SIG-M5 treated with dmso at 0.1 percent for 504 hours (cell line): ENCODE data around the gene SLX4IP.

Experiments used
- DNase-seq: peaks from one replicate; lab custom pipeline; 2025; ENCODE audit not compliant: unreplicated experiment; lab: John Stamatoyannopoulos, UW

The SLX4IP gene

DNA sequence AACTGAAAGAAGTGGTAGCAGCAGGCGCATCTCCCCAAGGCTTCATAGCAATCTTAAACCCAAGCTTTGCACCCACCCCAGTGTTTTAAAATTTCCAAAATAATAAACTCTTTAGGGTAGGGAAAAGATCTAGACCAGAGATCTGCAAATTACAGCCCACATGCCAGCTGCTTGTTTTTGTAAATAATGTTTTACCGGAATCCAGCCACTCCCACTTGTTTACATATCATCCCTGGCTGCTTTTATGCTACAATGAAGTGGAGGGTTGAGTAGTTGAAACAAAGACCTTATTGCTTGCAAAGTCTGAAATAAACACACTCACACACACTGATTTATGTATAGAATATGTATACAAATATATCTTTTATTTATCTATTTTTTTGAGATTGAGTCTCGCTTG, 30.0 kb downstream of the SLX4IP start:
- no peak for DNase-seq

- DNase-seq, result no peak
Observed at GRCh38 chr20:10466325-10466724, 31.2 kb downstream of the SLX4IP start.

DNA sequence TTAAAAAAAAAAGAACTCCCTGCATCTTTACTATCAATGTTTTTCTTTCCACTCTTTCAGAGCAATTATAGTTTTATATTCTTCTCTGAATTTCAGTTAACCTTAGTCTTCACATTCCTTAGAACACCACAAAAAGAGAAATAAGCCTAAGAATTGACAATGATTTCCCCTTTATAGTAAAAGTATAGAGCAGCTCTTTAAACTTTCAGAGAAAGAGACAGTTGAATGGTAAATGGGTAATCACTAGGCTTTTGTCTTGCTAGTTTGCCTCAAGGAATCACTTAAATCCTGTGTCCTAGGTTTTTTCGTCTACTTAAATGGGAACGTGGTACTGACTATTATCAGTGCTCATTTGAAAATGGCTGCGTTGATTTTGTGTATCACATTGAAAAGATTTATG, 31.8 kb downstream of the SLX4IP start:
- no peak for DNase-seq

GRCh38 chr20:10467681-10468339, 32.7 kb downstream of the SLX4IP start:
- DNase-seq, result no peak

DNA sequence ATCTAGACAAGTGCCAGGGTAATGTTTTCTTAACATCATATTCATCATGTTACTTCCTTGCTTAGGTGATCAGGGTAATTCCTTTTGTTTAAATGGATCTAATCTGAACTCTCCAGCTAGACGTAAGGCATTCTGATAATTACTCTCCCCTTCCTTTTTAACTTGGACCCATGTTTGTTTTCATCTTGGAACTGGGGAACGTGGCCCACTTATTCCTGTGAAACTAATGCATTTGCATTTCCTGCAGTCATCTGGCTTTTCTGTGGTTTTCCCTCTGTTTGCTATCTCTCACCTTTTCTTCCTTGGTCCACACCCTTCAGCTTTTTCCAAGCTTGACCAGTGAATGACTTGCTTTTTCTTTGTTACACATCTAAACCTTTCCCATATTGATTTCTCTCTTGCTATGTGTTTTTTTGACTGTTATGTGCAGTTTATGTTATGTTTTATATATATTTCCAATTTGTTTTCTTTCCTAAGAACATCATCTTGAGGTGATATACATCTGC, 33.3 kb downstream of the SLX4IP start:
- DNase-seq, result no peak

- DNase-seq, result peak; percentile 30
Observed at GRCh38 chr20:10469056-10469455, 34.0 kb downstream of the SLX4IP start.

GRCh38 chr20:10469599-10469998, 34.5 kb downstream of the SLX4IP start:
- peak; percentile 69 for DNase-seq

- DNase-seq, result no peak
Observed at GRCh38 chr20:10470276-10470675, 35.2 kb downstream of the SLX4IP start.

- no peak for DNase-seq
Observed at GRCh38 chr20:10472871-10473270, 37.8 kb downstream of the SLX4IP start.

DNA sequence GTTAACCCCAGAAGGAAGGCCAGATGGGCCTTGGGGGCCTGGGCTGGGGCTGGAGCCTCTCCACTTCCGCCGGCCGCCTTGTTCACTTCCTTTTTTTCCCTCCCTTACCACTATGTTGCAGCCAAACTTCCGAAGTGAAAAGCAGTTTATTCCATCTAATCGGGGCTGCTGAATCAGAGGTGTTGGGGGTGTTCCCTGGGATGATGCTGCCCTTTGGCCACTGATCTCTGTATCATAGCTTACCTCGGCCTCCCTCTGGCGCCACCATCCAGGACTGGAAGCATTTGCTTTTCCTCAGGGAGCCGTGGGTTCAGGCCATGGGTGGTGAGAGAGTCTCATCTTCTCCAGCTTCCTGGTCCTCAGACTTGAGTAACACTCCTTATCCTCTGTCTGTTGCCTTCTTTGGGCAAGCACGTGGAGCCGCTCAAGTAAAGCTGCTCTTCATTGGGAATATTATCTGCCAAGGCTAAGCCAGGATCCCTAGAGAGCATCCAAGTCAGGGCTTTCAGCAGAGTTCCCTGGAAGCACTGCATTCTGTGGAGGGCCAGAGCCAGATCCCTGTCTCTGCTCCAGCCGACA, 39.6 kb downstream of the SLX4IP start:
- peak; percentile 62 for DNase-seq

DNA sequence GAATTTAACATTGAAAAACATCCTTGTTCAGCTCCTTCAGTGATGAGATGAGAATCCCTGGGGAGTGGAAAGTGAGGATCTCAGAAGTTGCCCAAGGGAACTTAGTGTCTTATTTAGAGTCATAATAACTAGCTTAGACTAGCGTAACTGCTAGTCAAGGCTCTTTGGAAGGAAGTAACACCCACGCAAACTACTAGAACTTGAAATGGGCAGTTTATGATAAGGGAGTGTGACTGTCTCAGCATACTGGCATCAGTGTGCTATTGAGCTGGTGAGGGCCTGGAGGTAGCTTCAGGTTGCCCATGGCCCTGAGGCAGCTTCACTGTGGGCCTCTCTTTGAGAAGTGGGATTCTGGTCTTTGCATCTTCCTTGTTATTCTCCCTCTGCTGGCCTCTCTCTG, 40.1 kb downstream of the SLX4IP start:
- no peak for DNase-seq

DNA sequence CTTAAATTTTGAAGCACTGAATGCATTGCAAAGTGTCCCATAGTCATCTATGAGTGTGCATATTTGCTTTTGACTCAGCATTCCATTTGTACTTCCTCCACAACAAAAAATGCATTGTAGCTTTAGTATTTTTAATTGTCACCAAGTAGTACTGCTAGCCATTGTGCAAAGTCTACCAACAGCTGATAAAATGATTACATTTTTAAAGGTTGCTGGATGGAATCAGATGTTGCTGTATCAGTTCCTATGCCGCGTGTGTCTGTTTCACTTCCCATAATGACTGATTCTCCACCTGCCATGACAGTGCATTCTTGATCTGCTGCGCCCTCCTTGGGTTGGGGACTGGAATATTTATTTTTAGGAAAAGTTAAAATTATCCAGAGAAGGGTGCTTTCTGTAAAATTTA, 41.2 kb downstream of the SLX4IP start:
- DNase-seq, result peak; percentile 96

GRCh38 chr20:10478205-10478604, 43.1 kb downstream of the SLX4IP start:
- DNase-seq, result no peak

DNA sequence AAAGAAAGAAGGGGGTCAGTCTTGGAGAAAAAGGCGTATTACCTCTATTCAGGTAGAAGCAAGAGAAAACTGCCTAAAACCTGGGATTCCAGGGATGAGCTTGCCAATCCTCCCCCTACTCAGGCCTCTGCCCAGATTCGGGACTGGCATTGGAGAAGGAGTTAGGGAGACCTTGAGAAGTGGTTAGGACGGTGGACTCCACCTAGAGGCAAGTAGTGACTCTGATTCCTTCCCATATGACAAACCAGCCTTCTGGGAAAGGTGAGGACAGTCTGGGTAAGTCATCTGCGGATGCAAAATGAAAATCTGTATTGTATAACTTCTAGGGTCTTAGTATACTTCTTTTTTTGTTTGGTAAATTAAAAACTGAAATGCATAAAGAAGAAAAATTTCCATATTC, 43.8 kb downstream of the SLX4IP start:
- DNase-seq, result no peak

GRCh38 chr20:10481676-10482075, 46.6 kb downstream of the SLX4IP start:
- DNase-seq, result no peak

DNA sequence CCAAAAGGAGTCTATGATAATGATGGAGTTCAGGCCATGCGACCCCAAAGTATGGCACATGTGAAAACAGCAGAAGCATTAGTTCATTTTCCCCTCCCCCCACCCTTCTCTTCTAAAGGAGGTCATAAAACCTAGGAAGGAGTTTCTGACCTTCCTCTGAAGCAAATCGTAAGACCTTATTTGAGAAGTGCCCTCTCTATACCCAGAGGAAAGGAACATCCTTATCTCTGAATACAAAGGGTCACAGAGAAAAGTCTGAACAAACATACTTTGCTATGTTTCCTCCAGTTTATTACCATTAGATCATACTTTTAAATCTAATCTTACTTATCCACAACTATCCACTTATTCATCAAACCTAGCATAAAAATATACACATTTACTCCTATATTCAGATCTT, 48.6 kb downstream of the SLX4IP start:
- no peak for DNase-seq

- DNase-seq, result peak; percentile 17
Observed at GRCh38 chr20:10487142-10488136, 52.3 kb downstream of the SLX4IP start.

DNA sequence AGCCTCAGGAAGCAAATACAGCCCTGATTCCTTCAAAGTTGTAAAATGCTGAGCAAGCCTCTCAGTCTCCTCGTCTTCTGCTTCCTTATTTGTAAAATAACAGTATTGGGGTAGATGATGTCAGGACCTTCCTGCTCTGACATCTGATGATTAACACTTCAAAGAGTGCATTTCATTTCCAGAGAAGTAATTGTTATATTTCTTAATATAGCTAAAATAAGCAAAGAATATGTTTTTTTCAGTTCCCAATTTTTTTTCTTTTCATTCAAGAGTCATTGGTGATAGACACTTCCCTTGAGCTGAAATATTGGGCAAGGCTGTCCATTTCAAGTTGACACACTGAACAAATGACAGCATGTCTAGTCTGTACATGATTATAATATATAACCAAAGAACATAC, 53.4 kb downstream of the SLX4IP start:
- peak; percentile 63 for DNase-seq

- DNase-seq, result no peak
Observed at GRCh38 chr20:10489853-10490252, 54.7 kb downstream of the SLX4IP start.

DNA sequence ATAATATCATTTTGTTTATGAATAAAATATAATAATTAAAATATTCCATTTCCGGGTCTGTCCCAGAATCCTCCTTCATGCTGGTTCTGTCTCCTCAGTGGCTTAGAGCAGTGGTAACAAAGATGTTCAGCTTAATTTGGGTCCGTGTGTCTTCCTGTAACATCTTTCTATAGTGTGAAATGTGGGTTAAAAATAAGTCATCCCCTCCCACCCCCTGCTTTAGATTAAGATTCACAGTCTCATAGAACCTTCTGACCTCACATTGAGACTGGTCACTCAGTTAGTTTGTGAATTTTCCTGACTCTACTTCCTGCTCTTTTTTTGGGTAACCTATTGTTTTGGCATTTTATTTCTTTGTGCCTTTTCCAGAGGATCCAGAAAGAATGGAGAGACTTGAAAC, 55.2 kb downstream of the SLX4IP start:
- DNase-seq, result no peak

GRCh38 chr20:10490706-10491105, 55.6 kb downstream of the SLX4IP start:
- DNase-seq, result no peak

- peak; percentile 39 for DNase-seq
Observed at GRCh38 chr20:10492065-10492464, 57.0 kb downstream of the SLX4IP start.
